ENCODE measurements around the gene ZNF615. TPM values are rescaled to one million over a fixed set of nuclear protein-coding genes. Genes with fewer than 3 reads are reported as not detected.
"Not testable (repeated sequence)": the region's sequence is repeated elsewhere in the genome, so short reads cannot be mapped to it uniquely, and the experiment has no call there.

The ZNF615 gene
- total RNA-seq, 1 experiment from 2014 or later = 0.80 TPM

DNA sequence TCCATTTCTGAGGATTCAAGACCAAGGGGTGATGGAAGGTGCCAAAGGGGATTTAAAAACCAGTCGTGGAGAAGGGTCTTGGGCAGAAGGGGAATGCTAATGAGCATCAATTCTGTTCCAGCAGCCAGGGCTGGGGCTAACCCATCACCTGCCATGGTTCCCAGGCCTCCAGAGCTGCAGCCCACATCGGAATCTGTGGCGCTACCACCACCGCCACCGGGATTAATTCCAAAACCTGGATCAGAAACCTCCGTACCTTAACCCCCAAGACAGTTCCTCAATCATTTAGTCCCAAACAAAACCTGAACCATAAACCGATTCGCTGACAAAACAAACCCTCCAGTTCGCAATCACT is 583 bp downstream of the ZNF615 start:
- Histone ChIP-seq H3K36me3 (replicated peaks; ENCODE audit: control insufficient read depth, insufficient read depth, low read length) (no peaks in the 10 kb centered on the region), H3K27me3 (ENCODE audit: control insufficient read depth, insufficient read depth, low read length) (no peaks in the 10 kb centered on the region), H3K4me3 (ENCODE audit: insufficient read depth, low read depth, low read length) (peak overlapping the region; percentile 73; the same call in 1 of the 2 replicates)
- peak; percentile 49 for DNase-seq

DNA sequence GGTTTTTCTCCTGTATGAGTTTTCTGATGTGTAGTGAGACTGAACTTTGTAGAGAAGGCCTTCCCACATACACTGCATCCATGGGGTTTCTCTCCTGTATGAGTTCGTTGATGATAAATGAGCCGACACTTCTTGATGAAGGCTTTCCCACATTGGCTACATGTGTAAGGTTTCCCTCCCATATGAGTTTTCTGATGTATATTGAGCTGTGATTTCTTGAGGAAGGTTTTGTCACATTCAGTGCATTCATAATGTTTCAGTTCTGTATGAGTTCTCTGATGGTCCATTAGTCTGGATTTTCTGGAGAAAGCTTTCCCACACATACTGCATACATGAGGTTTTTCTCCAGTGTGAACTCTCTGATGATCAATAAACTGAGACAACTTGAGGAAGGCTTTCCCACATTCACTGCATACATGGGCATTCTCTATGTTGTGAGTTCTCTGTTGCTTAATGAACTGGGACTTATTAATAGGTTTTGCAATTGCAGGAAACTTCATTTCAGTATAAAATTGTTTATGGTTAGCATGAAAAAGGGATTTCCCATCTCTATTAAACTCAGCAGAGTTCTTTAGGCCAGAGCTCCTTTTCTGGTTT is 13.9 kb downstream of the ZNF615 start:
- H3K36me3 ChIP-seq (replicated peaks; ENCODE audit: control insufficient read depth, insufficient read depth, low read length) = peaks cover 20% of the 10 kb centered on the region
- H3K4me3 ChIP-seq (ENCODE audit: insufficient read depth, low read depth, low read length) = no peak overlapping the region
- no peak for DNase-seq
- H3K27me3 ChIP-seq (ENCODE audit: control insufficient read depth, insufficient read depth, low read length) = no peaks in the 10 kb centered on the region

DNA sequence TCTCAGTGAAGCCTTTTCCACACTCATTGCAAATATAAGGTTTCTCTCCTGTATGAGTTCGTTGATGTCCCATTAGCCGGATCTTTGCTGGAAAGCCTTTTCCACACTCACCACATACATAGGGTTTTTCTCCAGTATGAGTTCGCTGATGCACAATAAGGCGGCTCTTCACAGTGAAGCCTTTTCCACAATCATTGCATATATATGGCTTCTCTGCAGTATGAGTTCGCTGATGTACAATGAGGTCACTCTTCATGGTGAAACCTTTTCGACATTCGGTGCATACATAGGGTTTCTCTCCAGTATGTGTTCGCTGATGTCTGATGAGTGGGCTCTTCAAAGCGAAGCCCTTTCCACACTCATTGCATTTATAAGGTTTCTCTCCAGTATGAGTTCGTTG is 14.6 kb downstream of the ZNF615 start:
- no peak for DNase-seq
- H3K36me3 ChIP-seq (replicated peaks; ENCODE audit: control insufficient read depth, insufficient read depth, low read length) = peaks cover 20% of the 10 kb centered on the region
- H3K4me3 ChIP-seq (ENCODE audit: insufficient read depth, low read depth, low read length) = no peak overlapping the region

DNA sequence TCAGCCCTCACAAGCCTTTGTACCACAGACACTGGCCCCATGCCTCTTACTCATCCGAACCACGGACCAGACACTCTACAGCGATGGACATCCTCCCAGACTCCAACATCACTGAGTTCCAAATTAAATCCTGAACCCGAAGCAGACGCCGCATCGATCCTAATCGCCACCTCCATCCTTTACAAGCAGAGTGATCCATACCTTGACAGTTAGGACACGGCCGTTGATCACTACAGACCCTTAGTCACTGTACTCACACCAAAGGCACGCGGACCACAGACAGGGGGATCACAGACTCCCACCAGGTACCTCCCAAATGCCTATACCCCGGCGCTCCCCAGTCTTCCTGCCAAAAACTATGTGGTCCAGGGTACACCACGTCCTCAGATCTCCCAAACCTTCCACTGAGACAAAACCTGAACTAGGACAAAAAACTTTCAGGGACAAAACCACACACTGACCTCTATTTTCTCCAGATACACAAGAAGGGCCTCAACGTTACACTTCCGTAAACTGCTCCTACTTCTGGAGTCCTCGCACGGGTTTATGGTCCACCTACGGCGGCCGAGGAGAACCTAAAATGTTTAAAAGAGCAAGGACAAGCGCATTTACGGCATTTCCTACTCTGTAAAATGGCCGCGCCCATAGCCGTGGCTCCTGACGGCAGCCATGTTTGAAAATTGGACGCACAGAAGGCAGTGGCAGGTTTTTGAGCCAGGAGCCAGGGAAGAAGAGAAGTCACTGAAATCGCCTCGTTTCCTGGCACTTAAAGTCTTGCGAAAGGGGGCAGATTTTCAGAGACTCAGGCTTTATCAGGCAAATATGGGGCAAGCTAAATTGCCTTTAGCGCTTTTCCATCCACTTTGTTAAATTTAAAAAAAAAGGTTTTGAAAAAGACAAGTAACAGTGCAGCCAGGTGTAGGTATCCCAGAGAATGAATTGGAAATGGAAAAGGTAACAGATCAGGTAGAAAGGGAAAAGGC is 21.4 kb downstream of the ZNF615 start, which contains the start of gene ZNF350:
Gene ZNF350 (minus strand): TSS at position 532 of the 983 bp plus-strand sequence. CDS start 12,480 bp downstream, outside the sequence.
- Histone ChIP-seq H3K36me3 (replicated peaks; ENCODE audit: control insufficient read depth, insufficient read depth, low read length) (no peaks in the 10 kb centered on the region), H3K27me3 (ENCODE audit: control insufficient read depth, insufficient read depth, low read length) (no peaks in the 10 kb centered on the region), H3K4me3 (ENCODE audit: insufficient read depth, low read depth, low read length) (peak within 1 kb of the TSS; percentile 60)
- no peak for DNase-seq

More for the DNA sequence above, 14.6 kb downstream of the ZNF615 start:
- H3K27me3 ChIP-seq (ENCODE audit: control insufficient read depth, insufficient read depth, low read length) = no peaks in the 10 kb centered on the region

DNA sequence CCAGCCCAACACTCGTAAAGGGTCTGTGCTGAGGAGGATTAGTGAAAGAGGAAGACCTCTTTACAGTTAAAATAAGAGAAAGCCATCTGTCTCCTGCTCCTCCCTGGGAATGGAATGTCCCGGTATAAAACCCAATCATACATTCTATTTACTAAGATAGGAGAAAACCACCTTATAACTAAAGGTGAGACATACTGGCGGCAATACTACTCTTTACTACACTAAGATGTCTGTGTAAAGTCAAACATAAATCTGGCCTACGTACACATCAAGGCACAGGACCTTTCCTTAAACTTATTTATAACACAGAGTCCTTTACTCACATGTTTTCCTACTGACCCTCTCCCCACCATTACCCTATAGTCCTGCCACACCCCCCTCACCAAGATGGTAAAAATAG is 24.6 kb downstream of the ZNF615 start:
- Histone ChIP-seq H3K36me3 (replicated peaks; ENCODE audit: control insufficient read depth, insufficient read depth, low read length) (no peaks in the 10 kb centered on the region), H3K27me3 (ENCODE audit: control insufficient read depth, insufficient read depth, low read length) (no peaks in the 10 kb centered on the region), H3K4me3 (ENCODE audit: insufficient read depth, low read depth, low read length) (no peak overlapping the region)
- no peak for DNase-seq

DNA sequence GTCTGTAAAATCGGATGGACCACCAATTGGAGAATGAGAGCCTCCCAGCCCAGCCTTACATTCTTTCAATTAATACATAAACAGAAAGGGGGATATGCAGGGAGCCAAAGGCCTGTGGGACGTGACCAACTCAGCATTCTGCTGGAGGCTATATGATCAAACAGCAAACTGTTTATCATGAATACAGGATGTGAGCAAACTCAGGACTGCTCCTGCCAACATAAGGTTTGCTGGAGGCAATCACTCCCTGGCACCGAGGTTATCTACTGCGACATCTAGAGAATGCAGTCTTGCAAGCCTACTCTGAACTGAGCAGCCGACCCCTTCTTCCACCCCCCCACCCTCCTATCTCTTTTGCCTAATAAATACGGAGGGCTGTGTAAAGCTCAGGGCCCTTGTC is 27.1 kb downstream of the ZNF615 start:
- DNase-seq; H3K36me3 ChIP-seq (replicated peaks; ENCODE audit: control insufficient read depth, insufficient read depth, low read length); H3K27me3 ChIP-seq (ENCODE audit: control insufficient read depth, insufficient read depth, low read length); H3K4me3 ChIP-seq (ENCODE audit: insufficient read depth, low read depth, low read length): not testable (repeated sequence)

DNA sequence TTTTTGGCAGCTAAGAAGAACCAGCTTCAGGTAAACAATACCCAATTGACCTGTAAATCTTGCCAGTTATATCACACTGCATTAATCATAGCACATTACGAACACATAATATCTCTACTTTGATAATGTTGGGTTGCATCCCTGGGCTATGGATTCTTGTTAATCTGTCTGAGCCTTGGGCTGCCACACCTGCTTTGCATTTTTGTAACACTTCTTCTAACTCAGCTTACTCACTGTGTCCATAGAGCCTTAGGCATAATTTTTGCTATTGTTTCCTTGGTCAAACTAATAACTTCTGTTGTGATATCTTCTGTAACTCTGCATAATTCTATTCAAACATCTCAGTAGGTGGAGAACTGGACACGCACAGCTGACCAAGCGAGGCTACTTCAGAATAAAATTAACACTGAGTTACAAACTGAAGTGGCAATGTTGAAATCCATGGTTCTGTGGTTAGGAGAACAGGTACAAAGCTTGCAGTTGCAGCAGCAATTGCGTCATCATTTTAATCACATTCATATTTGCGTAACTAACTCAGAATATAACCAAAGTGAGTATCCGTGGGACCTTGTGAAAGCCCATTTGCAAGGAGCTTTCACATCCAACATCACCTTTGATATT is 27.8 kb downstream of the ZNF615 start:
- H3K36me3 ChIP-seq (replicated peaks; ENCODE audit: control insufficient read depth, insufficient read depth, low read length) = no peaks in the 10 kb centered on the region
- no peaks in the 10 kb centered on the region for H3K27me3 ChIP-seq (ENCODE audit: control insufficient read depth, insufficient read depth, low read length)
- H3K4me3 ChIP-seq (ENCODE audit: insufficient read depth, low read depth, low read length) = no peak overlapping the region
- no peak for DNase-seq

DNA sequence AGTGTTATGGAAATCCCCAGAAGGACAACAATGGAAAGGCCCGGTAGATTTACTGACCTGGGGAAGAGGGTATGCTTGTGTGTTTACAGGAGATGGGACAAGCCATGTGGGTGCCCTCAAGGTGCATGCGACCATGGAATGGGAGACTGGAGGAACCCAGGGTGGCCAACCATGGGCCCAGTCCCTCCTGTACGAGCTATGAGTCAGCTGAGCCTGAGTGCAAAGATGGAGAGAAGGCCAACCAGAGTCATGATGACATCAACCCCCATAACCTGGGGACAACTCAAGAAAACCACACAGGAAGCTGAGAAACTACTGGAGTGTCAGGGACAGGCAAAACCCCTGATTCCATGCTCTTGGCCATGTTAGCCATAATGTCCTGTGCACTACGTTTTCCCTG is 29.1 kb downstream of the ZNF615 start:
- no peak for DNase-seq
- H3K4me3 ChIP-seq (ENCODE audit: insufficient read depth, low read depth, low read length) = no peak overlapping the region
- no peaks in the 10 kb centered on the region for H3K27me3 ChIP-seq (ENCODE audit: control insufficient read depth, insufficient read depth, low read length)
- no peaks in the 10 kb centered on the region for H3K36me3 ChIP-seq (replicated peaks; ENCODE audit: control insufficient read depth, insufficient read depth, low read length)

DNA sequence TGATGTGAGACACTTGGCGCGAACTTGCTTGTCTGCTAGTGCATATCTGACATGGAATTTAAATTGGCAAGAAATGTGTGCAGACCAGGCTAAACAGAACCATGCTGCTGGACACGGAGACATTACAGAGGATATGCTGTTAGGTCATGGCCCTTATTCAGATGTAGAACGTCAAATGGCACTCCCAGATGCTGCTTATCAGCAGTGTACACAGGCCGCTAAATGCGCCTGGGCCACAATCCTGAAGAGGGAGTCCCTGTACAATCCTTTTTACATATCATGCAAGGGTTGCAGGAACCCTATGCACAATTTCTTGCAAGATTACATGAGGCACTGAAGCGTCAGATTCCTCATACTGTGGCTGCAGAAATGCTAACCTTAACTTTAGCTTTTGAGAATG is 30.7 kb downstream of the ZNF615 start:
- no peak for DNase-seq
- Histone ChIP-seq H3K36me3 (replicated peaks; ENCODE audit: control insufficient read depth, insufficient read depth, low read length) (peaks cover 2% of the 10 kb centered on the region; the same call in 1 of the 2 replicates), H3K27me3 (ENCODE audit: control insufficient read depth, insufficient read depth, low read length) (no peaks in the 10 kb centered on the region), H3K4me3 (ENCODE audit: insufficient read depth, low read depth, low read length) (no peak overlapping the region)

DNA sequence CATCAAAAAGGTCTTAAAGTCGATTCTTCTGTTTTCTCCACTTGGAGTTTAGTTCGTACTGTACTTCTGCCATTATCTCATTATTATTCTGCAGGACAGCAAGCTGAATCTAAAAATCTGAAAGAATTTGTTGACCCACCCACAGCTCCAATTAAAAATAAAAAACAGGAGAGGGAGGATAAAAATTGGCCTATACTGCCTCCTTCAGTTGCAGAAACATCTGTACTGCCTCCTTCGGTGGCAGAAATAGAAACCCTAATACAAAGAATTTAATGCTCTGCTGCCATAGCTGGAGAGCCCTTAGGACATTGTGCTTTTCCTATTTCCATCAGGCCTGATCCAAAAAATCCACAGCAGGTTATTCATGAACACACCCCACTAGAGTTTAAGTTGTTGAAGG is 31.2 kb downstream of the ZNF615 start:
- no peak for DNase-seq
- Histone ChIP-seq H3K4me3 (ENCODE audit: insufficient read depth, low read depth, low read length) (no peak overlapping the region), H3K36me3 (replicated peaks; ENCODE audit: control insufficient read depth, insufficient read depth, low read length) (peaks cover 2% of the 10 kb centered on the region; the same call in 1 of the 2 replicates)

DNA sequence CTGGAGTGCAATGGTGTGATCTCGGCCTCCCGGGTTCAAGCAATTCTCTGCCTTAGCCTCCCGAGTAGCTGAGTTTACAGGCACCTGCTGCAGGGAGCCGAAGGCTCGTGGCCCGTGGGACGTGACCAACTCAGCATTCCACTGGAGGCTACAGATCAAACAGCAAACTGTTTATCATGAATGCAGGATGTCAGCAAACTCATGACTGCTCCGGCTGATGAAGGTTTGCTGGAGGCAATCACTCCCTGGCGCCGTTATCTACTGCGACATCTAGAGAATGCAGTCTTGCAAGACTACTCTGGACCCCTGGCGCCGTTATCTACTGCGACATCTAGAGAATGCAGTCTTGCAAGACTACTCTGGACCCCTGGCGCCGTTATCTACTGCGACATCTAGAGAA is 32.2 kb downstream of the ZNF615 start:
- not testable (repeated sequence) for H3K27me3 ChIP-seq (ENCODE audit: control insufficient read depth, insufficient read depth, low read length); H3K36me3 ChIP-seq (replicated peaks; ENCODE audit: control insufficient read depth, insufficient read depth, low read length); H3K4me3 ChIP-seq (ENCODE audit: insufficient read depth, low read depth, low read length); DNase-seq

More for the DNA sequence above, 31.2 kb downstream of the ZNF615 start:
- no peaks in the 10 kb centered on the region for H3K27me3 ChIP-seq (ENCODE audit: control insufficient read depth, insufficient read depth, low read length)

DNA sequence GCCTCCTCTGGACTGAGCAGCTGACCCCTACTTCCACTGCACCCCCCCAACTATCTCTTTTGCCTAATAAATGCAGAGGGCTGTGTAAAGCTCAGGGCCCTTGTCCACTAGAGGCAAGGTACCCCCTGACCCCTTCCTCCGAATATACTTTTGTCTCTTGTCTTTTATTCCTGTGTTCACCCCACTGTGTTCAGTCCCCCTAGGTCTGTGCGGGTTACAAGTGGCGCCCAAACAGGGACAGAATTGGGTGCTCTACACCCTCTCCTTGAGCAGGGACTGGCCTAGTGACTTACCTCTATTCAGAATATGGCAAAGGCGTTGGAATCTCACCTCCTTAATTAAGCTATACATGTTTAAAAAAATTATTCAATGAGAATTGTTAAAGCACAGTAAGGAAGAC is 36.4 kb downstream of the ZNF615 start:
- no peak for DNase-seq
- H3K27me3 ChIP-seq (ENCODE audit: control insufficient read depth, insufficient read depth, low read length) = no peaks in the 10 kb centered on the region
- H3K4me3 ChIP-seq (ENCODE audit: insufficient read depth, low read depth, low read length) = no peak overlapping the region
- H3K36me3 ChIP-seq (replicated peaks; ENCODE audit: control insufficient read depth, insufficient read depth, low read length) = peaks cover 8% of the 10 kb centered on the region

DNA sequence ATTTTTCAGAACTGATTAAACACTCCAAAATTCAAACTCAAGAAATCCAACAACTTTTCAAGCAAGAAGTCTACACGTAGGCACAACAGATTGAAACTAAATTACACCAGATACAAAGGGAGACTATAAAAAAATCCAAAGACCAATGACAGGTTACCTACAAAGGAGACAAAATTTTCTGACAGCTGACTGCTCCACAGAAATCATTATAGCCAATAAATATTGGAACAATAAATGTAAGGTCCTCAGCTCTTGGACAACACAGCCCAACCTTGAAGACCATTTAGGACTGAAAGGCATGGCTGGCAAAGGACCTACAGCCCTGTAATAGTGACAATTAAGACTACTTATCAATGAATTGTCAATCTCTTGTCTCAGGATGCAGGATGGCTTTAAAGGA is 37.3 kb downstream of the ZNF615 start:
- no peak for DNase-seq
- Histone ChIP-seq H3K27me3 (ENCODE audit: control insufficient read depth, insufficient read depth, low read length) (no peaks in the 10 kb centered on the region), H3K36me3 (replicated peaks; ENCODE audit: control insufficient read depth, insufficient read depth, low read length) (peaks cover 11% of the 10 kb centered on the region), H3K4me3 (ENCODE audit: insufficient read depth, low read depth, low read length) (no peak overlapping the region)

DNA sequence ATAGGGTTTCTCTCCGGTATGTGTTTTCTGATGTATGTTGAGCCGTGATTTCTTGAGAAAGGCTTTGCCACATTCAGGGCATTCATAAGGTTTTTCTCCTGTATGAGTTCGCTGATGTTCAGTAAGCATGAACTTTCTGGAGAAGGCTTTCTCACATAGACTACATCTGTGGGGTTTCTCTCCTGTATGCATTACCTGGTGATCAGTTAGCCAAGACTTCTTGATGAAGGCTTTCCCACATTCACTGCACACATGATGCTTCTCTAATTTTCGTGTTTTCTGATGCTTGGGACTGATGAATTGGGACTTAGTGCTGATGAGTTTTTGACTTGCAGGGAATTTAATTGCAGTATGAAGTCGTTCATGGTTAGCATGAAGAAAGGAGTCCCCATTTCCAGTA is 42.4 kb downstream of the ZNF615 start:
- H3K4me3 ChIP-seq (ENCODE audit: insufficient read depth, low read depth, low read length) = no peak overlapping the region
- H3K36me3 ChIP-seq (replicated peaks; ENCODE audit: control insufficient read depth, insufficient read depth, low read length) = peaks cover 15% of the 10 kb centered on the region
- no peak for DNase-seq
- H3K27me3 ChIP-seq (ENCODE audit: control insufficient read depth, insufficient read depth, low read length) = no peaks in the 10 kb centered on the region
